Activated CD4-positive, CD25-positive, alpha-beta regulatory T cell treated with anti-CD3 and anti-CD28 coated beads, Interleukin-2, amount 50 U/mL, for 24 hours (primary cell): Measurements from ENCODE around the gene CAPN15.
"Not testable (repeated sequence)": the region's sequence is repeated elsewhere in the genome, so short reads cannot be mapped to it uniquely, and the experiment has no call there.

Experiments used
- ATAC-seq, 2 donors: fragments of 150-1000 bp; cut with Tn5 transposase; one replicate each; pipeline ENCODE4 v1.10.0; 2021; ENCODE audit warnings: mild to moderate bottlenecking in 1 of 2, moderate library complexity in 1 of 2

CAPN15 gene

DNA sequence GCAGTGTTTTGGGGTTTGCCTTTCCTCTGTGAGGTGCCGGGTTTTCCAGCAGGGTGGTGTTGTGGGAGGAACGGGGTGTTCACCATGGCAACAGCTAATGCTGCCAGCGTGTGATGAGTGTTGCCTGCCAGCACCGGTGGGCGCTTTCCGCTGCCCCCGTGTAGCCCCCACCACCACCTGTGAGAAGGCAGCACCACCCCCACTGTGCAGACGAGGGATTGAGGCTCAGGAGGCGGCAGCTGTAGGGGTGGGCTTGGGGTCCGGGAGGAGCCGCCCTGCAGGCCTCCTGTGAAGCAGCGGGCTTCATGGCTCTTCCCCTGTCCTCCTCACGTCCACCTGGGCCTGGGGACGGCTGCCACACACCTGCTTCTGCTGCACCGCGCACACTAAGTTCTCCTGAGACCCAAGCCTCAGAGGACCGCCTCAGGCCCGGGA lies 67.6 kb downstream of the CAPN15 start:
- ATAC-seq, result no peak

DNA sequence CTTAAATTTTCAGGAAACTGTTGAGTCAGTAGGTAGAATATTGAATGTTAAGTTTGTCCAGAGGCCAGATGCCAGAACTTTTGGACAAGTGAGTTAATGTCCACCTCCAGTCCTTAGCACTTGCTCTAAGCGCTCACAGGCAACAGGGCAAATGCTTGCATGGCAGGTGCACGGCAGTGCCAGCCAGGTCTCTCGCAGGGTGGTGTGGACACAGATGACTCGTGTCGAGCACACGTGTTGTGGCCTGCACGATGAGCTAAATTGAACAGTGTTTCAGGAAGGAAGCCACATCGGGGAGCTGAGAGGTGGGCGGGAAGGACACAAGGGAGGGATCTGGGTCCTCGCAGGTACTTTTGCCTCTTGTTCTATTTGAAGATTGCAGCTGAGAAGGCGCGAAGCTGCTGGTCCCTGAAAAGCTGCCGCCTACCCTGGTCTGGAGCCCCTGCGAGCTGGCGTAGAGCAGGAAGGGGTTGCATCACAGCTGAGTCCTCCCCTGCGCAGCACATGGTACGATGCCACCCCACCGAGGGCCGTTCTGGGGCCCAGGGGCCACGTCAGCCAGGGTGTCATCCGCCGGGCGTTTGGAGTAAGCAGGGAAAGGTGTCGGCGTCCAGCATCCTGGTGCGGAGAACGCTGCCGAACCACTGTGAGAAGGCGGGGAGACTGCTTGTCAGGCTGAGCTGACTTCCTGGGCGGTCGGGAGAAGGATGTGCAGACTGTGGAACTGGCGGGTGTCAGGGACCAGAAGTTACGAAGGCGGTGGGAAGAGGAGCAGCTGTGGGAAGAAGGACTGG lies 68.6 kb downstream of the CAPN15 start:
- ATAC-seq, result no peak

DNA sequence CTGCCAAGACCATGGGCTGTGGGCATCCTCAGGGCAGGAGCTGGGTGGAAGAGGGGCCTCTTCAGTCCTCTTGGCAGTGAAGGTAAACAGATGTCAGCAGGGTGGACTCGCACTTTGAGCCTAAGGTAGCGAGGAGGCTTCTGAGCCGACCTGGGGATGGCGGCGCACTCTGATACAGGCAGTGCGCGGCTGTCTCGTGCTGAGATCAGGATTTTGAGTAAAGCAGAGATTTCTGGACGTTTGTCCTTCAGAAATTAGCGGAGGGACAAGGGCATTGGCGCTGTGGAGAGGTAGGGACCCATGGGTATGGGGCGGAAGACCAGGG lies 69.2 kb downstream of the CAPN15 start:
- ATAC-seq, result no peak

DNA sequence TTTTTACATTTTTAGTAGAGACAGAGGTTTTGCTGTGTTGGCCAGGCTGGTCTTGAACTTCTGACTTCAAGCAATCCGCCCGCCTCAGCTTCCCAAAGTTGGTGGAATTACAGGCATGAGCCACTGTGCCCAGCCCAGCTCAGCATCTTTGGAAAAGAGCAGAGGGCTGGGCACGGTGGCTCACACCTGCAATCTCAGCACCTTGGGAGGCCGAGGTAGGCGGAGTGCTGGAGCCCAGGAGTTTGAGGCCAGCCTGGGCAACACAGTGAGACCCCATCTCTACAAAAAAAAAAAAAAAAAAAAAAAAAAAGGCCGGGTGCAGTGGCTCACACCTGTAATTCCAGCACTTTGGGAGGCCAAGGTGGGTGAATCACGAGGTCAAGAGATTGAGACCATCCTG lies 70.1 kb downstream of the CAPN15 start:
- not testable (repeated sequence) for ATAC-seq

DNA sequence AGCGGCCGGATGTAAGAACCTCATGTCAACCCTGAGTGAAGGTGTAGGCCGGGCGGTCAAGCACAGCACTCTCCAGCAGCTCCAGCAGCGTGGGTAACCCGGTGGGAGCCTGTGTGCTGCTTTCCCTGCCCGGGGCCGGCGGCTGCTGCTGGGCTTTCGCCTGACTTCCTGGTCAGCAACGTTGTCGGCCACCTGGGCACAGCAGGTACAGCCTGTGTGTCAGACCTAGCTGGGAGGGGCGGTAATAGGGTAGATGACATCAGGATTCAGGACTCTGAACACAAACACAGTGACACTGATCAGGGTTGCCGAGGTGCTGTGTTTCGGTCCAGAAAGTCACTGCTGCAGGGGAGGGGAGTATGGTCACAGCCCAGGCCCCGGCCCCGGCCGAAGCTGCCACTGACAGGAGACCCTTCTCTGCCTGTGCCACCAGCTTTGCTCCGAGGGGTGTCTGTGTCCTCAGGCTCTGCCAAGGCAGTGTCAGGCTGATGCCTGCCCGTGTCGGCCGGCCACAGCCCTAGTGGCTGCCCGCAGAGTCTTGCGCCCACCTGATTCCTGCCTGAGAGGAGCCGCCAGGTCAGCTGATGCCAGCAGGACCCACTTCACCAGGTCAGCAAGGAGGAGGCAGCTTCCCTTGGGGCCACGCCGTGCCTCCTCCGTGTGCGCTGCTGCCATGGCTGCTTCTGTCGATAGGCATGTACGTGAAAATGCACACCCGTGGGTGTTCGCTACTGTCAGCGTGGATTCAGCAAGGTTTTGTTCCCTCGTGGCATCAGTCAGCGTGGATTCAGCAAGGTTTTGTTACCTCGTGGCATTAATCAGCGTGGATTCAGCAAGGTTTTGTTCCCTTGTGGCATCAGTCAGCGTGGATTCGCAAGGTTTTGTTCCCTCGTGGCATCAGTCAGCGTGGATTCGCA lies 71.6 kb downstream of the CAPN15 start:
- no peak for ATAC-seq

DNA sequence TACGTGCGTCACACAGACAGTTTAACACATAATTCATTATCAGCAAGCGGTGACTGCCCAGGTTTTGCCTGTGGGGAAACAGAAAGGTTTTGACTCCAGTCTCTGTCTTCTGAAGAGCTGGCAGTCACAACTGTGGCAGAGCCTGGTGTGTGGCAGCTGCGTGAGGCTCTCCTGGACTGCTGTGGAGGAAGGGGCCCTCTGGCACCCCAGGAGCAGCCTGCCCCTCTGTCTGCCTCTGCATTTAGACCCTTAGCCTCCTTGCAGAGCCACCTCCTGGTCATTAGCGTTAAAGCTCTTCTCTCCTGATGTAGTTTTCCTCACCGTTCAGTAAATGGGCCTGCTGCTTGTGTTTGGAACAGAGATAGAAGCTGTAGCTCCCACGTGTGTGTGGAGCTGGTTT lies 73.3 kb downstream of the CAPN15 start:
- ATAC-seq, result no peak

DNA sequence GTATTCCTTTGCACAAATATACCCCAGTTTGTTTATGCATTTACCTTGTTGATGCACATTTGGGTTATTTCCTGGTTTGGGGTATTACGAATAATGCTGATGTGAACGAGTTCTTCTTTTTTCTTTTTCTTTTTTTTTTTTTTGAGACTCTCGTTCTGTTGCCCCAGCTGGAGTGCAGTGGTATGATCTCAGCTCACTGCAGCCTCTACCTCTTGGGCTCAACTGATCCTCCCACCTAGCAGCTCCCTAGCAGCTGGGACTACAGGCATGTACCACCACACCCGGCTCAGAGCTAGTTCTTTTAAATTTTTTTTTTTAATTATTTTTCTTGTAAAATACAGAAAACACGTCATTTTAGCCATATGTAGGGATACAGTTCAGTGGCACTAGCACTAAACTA lies 76.4 kb downstream of the CAPN15 start:
- ATAC-seq, result no peak
